HS-5 (cell line): ENCODE results near the gene EXT2.

Source experiments
- DNase-seq: peaks from one replicate; pipeline ENCODE4 v3.0.0-alpha.2; 2012; ENCODE audit warnings: low read depth

Gene EXT2

GRCh38 chr11:44165432-44165831, 70.0 kb downstream of the EXT2 start:
- DNase-seq = no peak

GRCh38 chr11:44167046-44167445, 71.6 kb downstream of the EXT2 start:
- DNase-seq = no peak

DNA sequence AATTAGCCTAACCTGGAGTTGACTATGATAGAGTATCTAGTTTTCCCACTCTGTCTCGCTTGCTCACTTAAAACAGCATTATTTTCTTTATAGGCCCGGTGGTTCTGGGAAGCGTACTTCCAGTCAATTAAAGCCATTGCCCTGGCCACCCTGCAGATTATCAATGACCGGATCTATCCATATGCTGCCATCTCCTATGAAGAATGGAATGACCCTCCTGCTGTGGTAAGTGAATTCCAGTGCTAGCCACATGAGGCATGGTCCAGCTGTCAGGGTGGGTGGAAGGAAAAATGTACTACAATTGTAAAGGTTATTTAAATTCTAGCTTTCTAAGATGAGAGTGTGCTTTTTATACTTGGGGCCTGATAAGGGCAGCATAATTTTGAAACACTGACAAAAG, 76.0 kb downstream of the EXT2 start:
- no peak for DNase-seq

GRCh38 chr11:44172966-44173365, 77.5 kb downstream of the EXT2 start:
- no peak for DNase-seq

DNA sequence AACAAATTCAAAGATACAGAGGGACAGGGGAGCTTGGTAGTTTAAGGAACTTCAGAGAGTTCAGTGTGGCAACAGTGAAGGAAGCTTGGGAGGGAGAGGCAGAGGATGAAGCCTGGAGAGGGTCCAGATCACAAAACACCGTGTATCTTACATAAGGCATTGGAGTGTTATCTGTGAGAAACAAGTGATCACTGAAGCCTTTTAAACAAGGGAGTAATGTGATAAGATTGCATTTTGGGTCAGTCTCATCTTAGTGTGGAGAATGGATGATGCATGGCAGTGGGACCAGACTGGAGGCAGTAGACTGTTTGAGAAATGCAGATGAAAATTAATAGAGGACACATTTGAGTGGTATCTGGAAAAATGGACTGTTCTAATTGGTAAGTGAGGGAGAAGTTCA, 79.4 kb downstream of the EXT2 start:
- DNase-seq = no peak

DNA sequence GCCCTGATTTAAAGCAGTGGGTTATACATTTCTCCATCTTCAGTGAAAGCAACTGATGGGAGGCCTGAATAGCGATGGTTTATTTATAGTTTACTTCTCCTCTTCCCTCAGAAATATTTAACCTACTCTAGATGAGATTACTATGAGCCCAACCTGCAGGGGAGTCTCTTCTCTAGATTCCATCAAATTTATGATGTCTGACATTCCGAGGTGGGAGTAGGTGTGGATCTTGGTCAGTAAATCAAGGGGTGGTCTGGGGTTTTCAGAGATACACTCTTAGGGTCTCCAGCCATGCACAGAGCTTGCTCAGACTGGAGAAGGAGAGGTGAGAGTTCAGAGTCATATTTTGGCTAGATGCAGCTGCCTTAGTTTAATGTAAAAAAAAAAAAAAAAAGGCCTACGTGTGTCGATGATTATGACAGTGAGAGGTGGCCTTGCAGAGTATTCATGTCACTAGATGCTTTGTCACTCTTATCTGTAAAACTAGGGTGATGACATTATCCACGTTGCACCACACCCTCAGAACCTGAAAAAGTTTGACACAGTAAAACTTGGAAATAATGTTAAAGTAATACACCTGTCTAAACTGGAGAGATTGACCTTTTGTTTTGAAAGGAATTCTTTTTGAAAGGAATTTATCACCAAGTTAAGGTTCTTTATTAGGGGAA, 81.2 kb downstream of the EXT2 start:
- no peak for DNase-seq

DNA sequence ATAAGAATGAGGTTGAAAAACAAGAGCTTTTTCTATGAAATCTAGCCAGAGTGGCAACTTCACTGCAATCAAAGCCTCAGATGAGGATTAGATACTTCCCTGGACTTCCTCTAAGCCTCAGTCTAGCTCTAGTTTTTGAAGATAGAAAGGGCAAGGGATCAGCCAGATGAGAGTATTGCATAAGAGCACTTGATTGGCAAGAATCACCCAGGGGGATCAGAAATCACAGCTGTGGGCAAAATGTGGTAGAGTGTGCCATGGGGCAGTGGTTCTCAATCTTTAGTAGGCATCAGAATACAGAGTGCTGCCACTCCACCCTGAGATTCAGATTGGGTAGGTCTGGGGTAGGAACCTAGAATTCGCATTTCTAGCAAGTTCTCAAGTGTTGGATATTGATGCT, 82.4 kb downstream of the EXT2 start:
- DNase-seq = no peak

GRCh38 chr11:44178381-44178780, 82.9 kb downstream of the EXT2 start:
- no peak for DNase-seq

DNA sequence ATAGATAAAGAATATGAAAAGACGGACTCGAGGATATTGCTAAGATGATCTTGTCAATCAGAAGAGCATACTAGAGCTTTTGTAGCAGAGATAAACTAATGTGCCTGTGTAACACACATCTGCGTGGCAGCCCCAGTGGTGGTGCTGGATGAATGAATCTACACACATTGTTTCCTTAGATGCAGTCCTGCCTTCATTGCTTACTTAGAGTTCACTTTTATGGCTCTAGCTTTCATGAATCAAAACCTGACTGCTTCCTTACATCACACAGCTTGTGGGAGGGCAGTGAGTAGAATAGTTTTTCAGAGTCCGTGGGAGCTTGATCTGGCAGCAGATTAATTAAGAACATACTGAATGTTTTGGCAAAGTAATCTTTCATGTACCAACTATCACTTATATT, 83.7 kb downstream of the EXT2 start:
- no peak for DNase-seq

GRCh38 chr11:44180107-44180506, 84.6 kb downstream of the EXT2 start:
- DNase-seq = no peak

- DNase-seq = no peak
These were observed 90.0 kb downstream of the EXT2 start for GRCh38 chr11:44185522-44185921.

- DNase-seq = no peak
These were observed 90.9 kb downstream of the EXT2 start for GRCh38 chr11:44186321-44186930.

GRCh38 chr11:44188643-44189042, 93.2 kb downstream of the EXT2 start:
- DNase-seq = no peak

DNA sequence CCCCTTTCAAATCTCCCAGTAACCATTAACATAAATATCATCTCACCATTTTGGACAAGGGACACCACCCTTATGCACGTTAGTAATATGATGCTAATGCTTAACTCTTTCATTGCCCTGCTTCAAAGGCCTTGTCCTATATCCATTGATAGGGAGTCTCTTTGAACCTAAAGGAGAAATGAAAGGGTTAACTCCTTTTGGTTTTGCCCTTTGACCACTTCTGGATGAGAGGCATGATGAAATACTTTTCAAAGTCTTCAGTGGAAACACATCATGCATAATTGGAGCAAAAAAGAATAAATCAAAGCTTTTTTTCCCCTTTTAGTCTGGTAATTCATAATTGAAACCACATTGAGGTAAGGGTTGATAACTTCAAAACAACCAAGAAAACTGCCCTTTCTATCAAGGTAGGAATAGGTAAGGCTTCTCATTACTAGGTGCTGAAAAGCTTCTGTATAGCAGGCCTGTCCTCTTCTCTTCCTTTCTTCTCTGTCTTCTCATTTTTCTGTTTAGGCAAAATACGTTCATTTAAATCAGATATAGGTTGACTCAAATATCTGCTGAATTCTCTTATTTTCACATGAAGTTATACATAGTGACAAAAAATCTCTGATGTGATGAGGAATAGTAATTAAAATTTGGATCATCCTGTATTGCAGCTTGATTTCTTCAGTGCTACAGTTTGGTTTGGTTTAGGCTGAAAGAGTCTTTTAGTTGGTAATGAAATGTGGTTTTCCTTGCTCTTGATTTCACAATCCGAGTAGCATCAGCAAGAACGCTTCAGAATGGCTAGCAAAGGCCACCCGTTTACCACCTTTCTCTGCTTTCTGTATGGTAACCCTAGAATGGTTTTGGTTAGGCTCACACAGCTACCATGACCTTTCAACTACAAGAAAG, 94.8 kb downstream of the EXT2 start:
- no peak for DNase-seq

GRCh38 chr11:44190883-44191230, 95.4 kb downstream of the EXT2 start:
- DNase-seq = no peak

GRCh38 chr11:44191322-44192016, 96.0 kb downstream of the EXT2 start:
- no peak for DNase-seq

DNA sequence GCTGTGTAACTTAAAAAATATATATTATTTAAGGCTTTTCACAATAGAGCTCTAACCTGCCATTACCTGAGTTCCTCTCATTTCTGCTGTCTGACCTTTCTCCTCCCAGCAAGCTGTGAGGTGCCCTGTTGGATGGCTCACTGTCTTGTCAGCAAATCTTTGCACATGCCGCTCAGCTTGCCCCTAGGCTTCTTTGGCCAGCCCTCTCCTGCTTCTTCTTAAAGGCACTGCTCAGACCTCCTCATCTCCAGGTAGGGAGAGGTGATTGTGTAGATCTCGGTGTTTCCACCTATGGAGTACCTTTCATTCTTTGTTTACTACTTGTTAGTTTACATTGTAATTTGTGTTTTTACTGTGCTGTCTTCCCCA, 96.5 kb downstream of the EXT2 start:
- no peak for DNase-seq

- DNase-seq = no peak
These were observed 97.1 kb downstream of the EXT2 start for GRCh38 chr11:44192462-44193100.

DNA sequence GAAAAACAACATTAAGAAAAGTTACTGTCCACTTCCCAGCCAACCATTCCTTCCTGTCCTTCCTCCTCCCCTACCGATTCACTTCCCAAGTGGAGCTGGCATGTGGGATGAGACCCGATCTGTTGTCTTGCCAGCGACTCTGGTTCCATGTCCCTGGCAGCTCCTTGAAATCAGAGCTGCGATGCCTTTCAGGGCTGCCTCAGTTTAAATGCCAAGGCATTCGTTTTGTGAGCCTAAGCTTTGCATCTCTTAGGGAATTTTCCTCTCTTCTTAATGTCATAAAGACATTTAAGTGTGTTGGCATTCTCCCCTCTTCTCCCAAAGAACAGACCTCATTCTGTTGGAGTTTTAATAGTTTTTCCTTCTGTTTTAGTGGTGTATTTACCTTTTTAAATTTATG, 98.4 kb downstream of the EXT2 start:
- DNase-seq = no peak

DNA sequence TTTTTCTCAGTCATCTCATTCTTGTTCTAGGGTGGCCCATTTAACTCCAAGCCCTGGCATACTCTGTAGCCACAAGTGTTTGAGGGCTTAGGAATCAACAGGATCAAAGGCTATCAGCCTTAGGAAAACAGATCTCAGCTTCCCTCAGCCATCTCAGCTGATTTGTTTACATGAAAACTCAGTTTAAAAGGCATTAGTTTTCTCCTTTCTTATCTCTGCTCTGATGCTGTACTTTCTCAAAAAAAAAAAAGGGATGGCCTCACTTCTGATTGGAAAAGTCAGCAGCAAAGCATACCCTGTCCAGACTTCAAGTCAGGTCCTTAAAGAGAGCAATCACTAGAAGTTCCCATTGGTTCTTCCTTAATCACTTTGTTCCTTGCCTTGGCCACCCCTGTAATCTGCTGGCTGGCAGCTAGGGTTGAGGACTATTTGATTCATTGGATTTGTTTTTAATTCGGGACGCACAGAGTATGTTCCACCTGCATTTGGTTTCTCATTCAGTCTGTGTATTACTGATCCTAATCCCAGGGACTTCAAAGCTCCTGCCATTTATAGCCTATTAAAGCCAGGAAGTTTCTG, 102.8 kb downstream of the EXT2 start:
- no peak for DNase-seq

- DNase-seq = no peak
These were observed 103.8 kb downstream of the EXT2 start for GRCh38 chr11:44199298-44199697.

DNA sequence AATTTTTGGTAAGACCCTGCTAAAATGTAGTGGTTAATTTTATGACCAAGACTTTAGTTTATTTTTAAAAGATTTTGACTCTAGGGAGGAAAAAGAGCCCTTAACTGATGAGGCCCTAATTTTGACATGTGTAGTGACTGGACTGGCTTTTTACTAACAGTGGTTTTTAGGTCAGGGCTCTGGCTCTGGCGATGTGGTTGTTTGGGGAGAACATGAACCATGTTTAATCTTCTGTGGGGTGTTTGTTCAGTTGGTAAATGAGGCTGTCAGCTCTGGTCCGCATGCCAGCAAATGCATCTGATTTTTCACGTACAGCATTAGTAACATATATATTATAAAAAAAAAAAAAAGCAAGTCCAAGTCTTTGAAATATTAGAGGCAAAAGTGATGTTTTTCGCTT, 104.3 kb downstream of the EXT2 start:
- DNase-seq = no peak
